Endothelial cell of umbilical vein (primary cell): ENCODE results near the gene EMID1.

Experiments used
- EZH2 ChIP-seq: IDR thresholded peaks from 2 replicates; pipeline ENCODE4 v1.6.1; 2012; ENCODE audit warnings: borderline replicate concordance, low read depth, mild to moderate bottlenecking, moderate library complexity, low read length, inconsistent platforms; ENCODE audit not compliant: severe bottlenecking
- GATA2 ChIP-seq: IDR thresholded peaks from 2 replicates; pipeline ENCODE4 v1.7.0; 2011; ENCODE audit warnings: low read depth, mild to moderate bottlenecking, moderate library complexity, mixed read lengths, low read length; ENCODE audit not compliant: insufficient read length, insufficient read depth
- MYC ChIP-seq: IDR thresholded peaks from one replicate; pipeline ENCODE4 v1.6.1; 2011; ENCODE audit warnings: mild to moderate bottlenecking, low read depth, low read length
- POLR2A ChIP-seq: IDR thresholded peaks from 2 replicates; pipeline ENCODE4 v1.6.1; 2012; ENCODE audit warnings: low read depth, mild to moderate bottlenecking, control low read depth, low read length
- POLR2AphosphoS5 ChIP-seq: IDR thresholded peaks from 2 replicates; pipeline ENCODE4 v1.6.1; 2012; ENCODE audit warnings: low read depth, mild to moderate bottlenecking, control low read depth, low read length, moderate library complexity; ENCODE audit not compliant: insufficient read depth
- TF ChIP-seq, protein P1 (sequence below), 2 donors: IDR thresholded peaks; 1 replicate in 1 of 2; 2 replicates in 1 of 2; pipeline ENCODE4 v1.5.1; 2011; ENCODE audit warnings: low read length in 2 of 2, mild to moderate bottlenecking in 2 of 2, moderate library complexity in 2 of 2, control low read depth in 1 of 2, inconsistent platforms in 1 of 2, low read depth in 1 of 2; ENCODE audit not compliant: insufficient read depth in 1 of 2; ENCODE audit errors: extremely low read depth in 1 of 2

DNA sequence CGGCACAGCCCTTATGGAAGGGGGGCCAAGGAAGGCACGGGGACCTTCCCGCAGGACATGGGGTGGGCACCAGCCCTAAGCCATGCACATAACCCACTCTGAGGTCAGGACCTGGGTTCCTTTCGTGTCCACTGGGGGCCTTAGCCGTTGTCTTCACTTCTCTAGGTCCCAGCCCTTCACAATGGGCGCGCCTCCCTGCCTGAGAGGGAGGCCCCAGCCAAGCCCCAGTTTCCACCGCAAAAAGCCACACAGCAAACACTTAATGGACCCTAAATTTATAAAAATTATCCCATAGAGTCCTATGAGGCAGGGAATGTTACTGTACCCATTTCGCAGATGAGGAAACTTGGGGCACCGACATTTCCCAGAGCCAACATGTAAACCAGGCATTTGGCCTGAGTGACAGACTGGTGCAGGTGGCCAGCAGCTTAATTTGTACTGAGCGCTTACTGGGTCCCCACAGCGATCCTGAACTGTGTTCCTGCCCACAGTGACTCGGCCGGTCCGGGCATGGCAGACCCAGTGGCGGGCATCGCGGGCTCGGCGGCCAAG, 102.0 kb downstream of the EMID1 start:
- TF ChIP-seq, protein P1, sequence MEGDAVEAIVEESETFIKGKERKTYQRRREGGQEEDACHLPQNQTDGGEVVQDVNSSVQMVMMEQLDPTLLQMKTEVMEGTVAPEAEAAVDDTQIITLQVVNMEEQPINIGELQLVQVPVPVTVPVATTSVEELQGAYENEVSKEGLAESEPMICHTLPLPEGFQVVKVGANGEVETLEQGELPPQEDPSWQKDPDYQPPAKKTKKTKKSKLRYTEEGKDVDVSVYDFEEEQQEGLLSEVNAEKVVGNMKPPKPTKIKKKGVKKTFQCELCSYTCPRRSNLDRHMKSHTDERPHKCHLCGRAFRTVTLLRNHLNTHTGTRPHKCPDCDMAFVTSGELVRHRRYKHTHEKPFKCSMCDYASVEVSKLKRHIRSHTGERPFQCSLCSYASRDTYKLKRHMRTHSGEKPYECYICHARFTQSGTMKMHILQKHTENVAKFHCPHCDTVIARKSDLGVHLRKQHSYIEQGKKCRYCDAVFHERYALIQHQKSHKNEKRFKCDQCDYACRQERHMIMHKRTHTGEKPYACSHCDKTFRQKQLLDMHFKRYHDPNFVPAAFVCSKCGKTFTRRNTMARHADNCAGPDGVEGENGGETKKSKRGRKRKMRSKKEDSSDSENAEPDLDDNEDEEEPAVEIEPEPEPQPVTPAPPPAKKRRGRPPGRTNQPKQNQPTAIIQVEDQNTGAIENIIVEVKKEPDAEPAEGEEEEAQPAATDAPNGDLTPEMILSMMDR (IDR thresholded peaks at IDR 0.05; ENCODE audit: extremely low read depth in 1 of 2, insufficient read depth in 1 of 2, low read depth in 1 of 2, low read length in 2 of 2) = no peak
- TF ChIP-seq EZH2 (no peak), POLR2A (no peak), GATA2 (no peak), POLR2AphosphoS5 (no peak), MYC (no peak)
